GM23248 (cell line): Measurements from ENCODE around the gene PREP. TPM values are rescaled to one million over a fixed set of nuclear protein-coding genes. Genes with fewer than 3 reads are reported as not detected.

Experiments
- DNase-seq: peaks from one replicate; pipeline ENCODE4 v3.0.0-alpha.2; 2015
- H2AFZ ChIP-seq: fragments of 200-600 bp; sonication (generic); 2 replicates; pipeline ENCODE4 v1.6.1; 2016; ENCODE audit warnings: antibody characterized with exemption
- H3F3A ChIP-seq: fragments of 200-600 bp; sonication (generic); 2 replicates; pipeline ENCODE4 v1.6.1; 2016; ENCODE audit warnings: mild to moderate bottlenecking, antibody characterized with exemption, mixed run types; ENCODE audit not compliant: insufficient read depth
- H3K27ac ChIP-seq: fragments of 200-600 bp; sonication (generic); 2 replicates; pipeline ENCODE4 v1.5.1; 2016; ENCODE audit warnings: mild to moderate bottlenecking
- H3K27me3 ChIP-seq: fragments of 200-600 bp; sonication (generic); replicated peaks from 2 replicates; pipeline ENCODE4 v1.6.1; 2016; ENCODE audit warnings: mild to moderate bottlenecking; ENCODE audit not compliant: insufficient read depth
- H3K36me3 ChIP-seq: fragments of 200-600 bp; sonication (generic); 2 replicates; pipeline ENCODE4 v1.6.1; 2016; ENCODE audit warnings: low read depth, mild to moderate bottlenecking
- H3K4me1 ChIP-seq: fragments of 200-600 bp; sonication (generic); 2 replicates; pipeline ENCODE4 v1.6.1; 2016; ENCODE audit warnings: mild to moderate bottlenecking; ENCODE audit not compliant: insufficient read depth
- H3K4me2 ChIP-seq: fragments of 200-600 bp; sonication (generic); one replicate; pipeline ENCODE4 v1.6.1; 2016; ENCODE audit warnings: mild to moderate bottlenecking; ENCODE audit not compliant: unreplicated experiment
- H3K4me3 ChIP-seq: fragments of 200-600 bp; sonication (generic); 2 replicates; pipeline ENCODE4 v1.5.1; 2016; ENCODE audit warnings: mild to moderate bottlenecking
- H3K79me2 ChIP-seq: fragments of 200-600 bp; sonication (generic); 2 replicates; pipeline ENCODE4 v1.6.1; 2016; ENCODE audit warnings: mild to moderate bottlenecking; ENCODE audit not compliant: insufficient read depth
- H3K9ac ChIP-seq: fragments of 200-600 bp; sonication (generic); 2 replicates; pipeline ENCODE4 v1.6.1; 2016; ENCODE audit warnings: mild to moderate bottlenecking
- H3K9me2 ChIP-seq: fragments of 200-600 bp; sonication (generic); 2 replicates; pipeline ENCODE4 v1.6.1; 2016; ENCODE audit warnings: mixed run types, mild to moderate bottlenecking, moderate library complexity; ENCODE audit not compliant: insufficient read depth
- H3K9me3 ChIP-seq: fragments of 200-600 bp; sonication (generic); one replicate; pipeline ENCODE4 v1.6.1; 2017; ENCODE audit warnings: low read depth
- H4K20me1 ChIP-seq: fragments of 200-600 bp; sonication (generic); 2 replicates; pipeline ENCODE4 v1.6.0; 2016; ENCODE audit not compliant: insufficient read depth
- EZH2 ChIP-seq: fragments of 200-600 bp; sonication (generic); IDR thresholded peaks from 2 replicates; pipeline ENCODE4 v1.6.1; 2018; ENCODE audit warnings: antibody characterized with exemption, mild to moderate bottlenecking; ENCODE audit not compliant: insufficient read depth, poor library complexity, severe bottlenecking
- EZH2phosphoT487 ChIP-seq: fragments of 200-600 bp; sonication (generic); IDR thresholded peaks from 2 replicates; pipeline ENCODE4 v1.6.1; 2018; ENCODE audit warnings: antibody characterized with exemption, moderate library complexity, mild to moderate bottlenecking, low read depth; ENCODE audit not compliant: insufficient read depth
- WGBS, 2 experiments: methylation state at CpG; one replicate each; pipeline ENCODE4 v1.1.6; 2015 to 2017; ENCODE audit warnings: low lambda C conversion rate in 2 of 2, low coverage in 1 of 2; ENCODE audit errors: missing lambda C conversion rate in 2 of 2; 5-methylcytosine and 5-hydroxymethylcytosine counted together
- in situ Hi-C: fragments of 300-500 bp; cut with MboI; formaldehyde crosslinking; loops from 2 replicates; pipeline ENCODE4 v1.15.0; 2020
- polyA plus RNA-seq: library from polyadenylated mRNA; unstranded; fragments of >200 nt; fragmentation: Nextera tagmentation; extraction: Ambion mirVana; gene quantifications from 2 replicates; pipeline ENCODE4 v1.2.1, GENCODE V29; 2016
- total RNA-seq: library from RNA; depleted of rRNA; stranded (reverse); fragments of >200 nt; shearing (Covaris generic); gene quantifications from 2 replicates; pipeline ENCODE4 v1.2.3, GENCODE V29; 2014

PREP gene
- total and polyA plus RNA-seq, 2 experiments from 2014 or later = 18.9 to 37.9 TPM

- Histone ChIP-seq H3K4me1 (peaks cover 15% of the 10 kb centered on the region), H3K9me3 (no peaks in the 10 kb centered on the region), H3K27ac (no peak overlapping the region), H3K79me2 (peaks cover 57% of the 10 kb centered on the region), H3K4me2 (peak overlapping the region; percentile 88), H3K27me3 (no peaks in the 10 kb centered on the region), H4K20me1 (0 out of 2 replicates have a peak, but pooled peaks cover 5% of the 10 kb centered on the region), H2AFZ (peak overlapping the region; percentile 92), H3K9me2 (no peaks in the 10 kb centered on the region), H3K4me3 (peak overlapping the region; percentile 97), H3K9ac (peak overlapping the region; percentile 84), H3K36me3 (peaks cover 3% of the 10 kb centered on the region; the same call in 1 of the 2 replicates), H3F3A (no peaks in the 10 kb centered on the region)
- TF ChIP-seq EZH2 (no peak), EZH2phosphoT487 (no peak)
- in situ Hi-C loops = no loop called here
- DNase-seq = peak; percentile 36
- WGBS, 2 experiments = 21 to 26% methylated on average over 8 of the region's 8 CpGs
Measured at GRCh38 chr6:105401247-105402089, 1.4 kb downstream of the PREP start.

GRCh38 chr6:105400501-105400900 is 2.4 kb downstream of the PREP start:
- Histone ChIP-seq H3K9me2 (no peaks in the 10 kb centered on the region), H3K4me3 (no peak overlapping the region), H3K9me3 (no peaks in the 10 kb centered on the region), H3K36me3 (peaks cover 9% of the 10 kb centered on the region), H3K4me2 (no peak overlapping the region), H3F3A (no peaks in the 10 kb centered on the region), H3K4me1 (peaks cover 15% of the 10 kb centered on the region), H3K27ac (no peak overlapping the region), H3K27me3 (no peaks in the 10 kb centered on the region), H3K79me2 (peaks cover 57% of the 10 kb centered on the region), H4K20me1 (0 out of 2 replicates have a peak, but pooled peaks cover 5% of the 10 kb centered on the region), H2AFZ (no peak overlapping the region), H3K9ac (no peak overlapping the region)
- WGBS, 2 experiments = 96 to 97% methylated on average over 3 of the region's 3 CpGs
- DNase-seq = no peak
- in situ Hi-C loops = no loop called here
- no peak for TF ChIP-seq EZH2
- no peak for TF ChIP-seq EZH2phosphoT487

- H3K9me2 ChIP-seq = no peaks in the 10 kb centered on the region
- no peak overlapping the region for H3K9ac ChIP-seq
- H3F3A ChIP-seq = no peaks in the 10 kb centered on the region
- H2AFZ ChIP-seq = no peak overlapping the region
- H3K4me2 ChIP-seq = no peak overlapping the region
- H3K36me3 ChIP-seq = peaks cover 13% of the 10 kb centered on the region
- H3K79me2 ChIP-seq = peaks cover 57% of the 10 kb centered on the region
- H4K20me1 ChIP-seq = 0 out of 2 replicates have a peak, but pooled peaks cover 5% of the 10 kb centered on the region
- in situ Hi-C loops = no loop called here
- no peaks in the 10 kb centered on the region for H3K9me3 ChIP-seq
- no peak overlapping the region for H3K27ac ChIP-seq
- WGBS, 2 experiments = 86 to 90% methylated on average over 5 of the region's 5 CpGs
- H3K4me3 ChIP-seq = no peak overlapping the region
- H3K27me3 ChIP-seq = no peaks in the 10 kb centered on the region
- TF ChIP-seq EZH2phosphoT487 (no peak), EZH2 (no peak)
- H3K4me1 ChIP-seq = peaks cover 12% of the 10 kb centered on the region
- DNase-seq = no peak
Measured at GRCh38 chr6:105398859-105399258, 4.0 kb downstream of the PREP start.

GRCh38 chr6:105397987-105398386 is 4.9 kb downstream of the PREP start:
- no peak for TF ChIP-seq EZH2
- 73 to 74% methylated on average over 6 of the region's 6 CpGs for WGBS, 2 experiments
- Histone ChIP-seq H3K9me3 (no peaks in the 10 kb centered on the region), H3K27me3 (no peaks in the 10 kb centered on the region), H3K9me2 (no peaks in the 10 kb centered on the region), H3K4me2 (no peak overlapping the region), H3K36me3 (peaks cover 13% of the 10 kb centered on the region), H3K4me1 (peaks cover 9% of the 10 kb centered on the region; the same call in 1 of the 2 replicates), H2AFZ (no peak overlapping the region), H3K79me2 (peaks cover 57% of the 10 kb centered on the region), H3K27ac (no peak overlapping the region), H4K20me1 (0 out of 2 replicates have a peak, but pooled peaks cover 5% of the 10 kb centered on the region), H3K9ac (no peak overlapping the region), H3K4me3 (no peak overlapping the region), H3F3A (no peaks in the 10 kb centered on the region)
- DNase-seq = no peak
- in situ Hi-C loops = no loop called here
